ENCODE data around the gene JAZF1. TPM values are rescaled to one million over a fixed set of nuclear protein-coding genes. Genes with fewer than 3 reads are reported as not detected.

Gene JAZF1
- total and polyA plus RNA-seq, 12 donors, result 6.9 to 42.3 (median 30.0) TPM

- no peak for ATAC-seq
- 81 to 87% methylated on average over 2 of the region's 2 CpGs for WGBS, 2 donors
Measured at GRCh38 chr7:27885652-27886051, 294.9 kb downstream of the JAZF1 start.

GRCh38 chr7:27883696-27884095, 296.9 kb downstream of the JAZF1 start:
- H3K9me3 ChIP-seq, result no peaks in the 10 kb centered on the region
- H3K4me3 ChIP-seq, result no peak overlapping the region
- peak in 2 of 8 donors; percentile 25 to 45 for ATAC-seq
- peak overlapping the region in 4 of 10 donors; percentile 9 to 42 (median 38) for H3K27ac ChIP-seq
- 58 to 62% methylated on average over 4 of the region's 4 CpGs for WGBS, 2 donors
- intact Hi-C loops (cut with DNase I), result no loop called here
- H3K27me3 ChIP-seq, result no peaks in the 10 kb centered on the region
- no peak for TF ChIP-seq CTCF (IDR thresholded peaks at IDR 0.05)
- H3K36me3 ChIP-seq, result peaks cover 0 to 5% (median 0%) of the 10 kb centered on the region in 9 donors
- no peak for DNase-seq
- peaks cover 0 to 48% (median 16%) of the 10 kb centered on the region in 9 donors for H3K4me1 ChIP-seq

More at GRCh38 chr7:27885652-27886051, 294.9 kb downstream of the JAZF1 start:
- Histone ChIP-seq H3K27me3 (no peaks in the 10 kb centered on the region), H3K4me1 (peaks cover 0 to 48% (median 16%) of the 10 kb centered on the region in 9 donors), H3K9me3 (no peaks in the 10 kb centered on the region), H3K27ac (no peak overlapping the region), H3K36me3 (peaks cover 0 to 5% (median 0%) of the 10 kb centered on the region in 9 donors), H3K4me3 (no peak overlapping the region)
- TF ChIP-seq CTCF (IDR thresholded peaks at IDR 0.05), result no peak
- no peak for DNase-seq
- intact Hi-C loops (cut with DNase I), result no loop called here

GRCh38 chr7:27876756-27877155, 303.8 kb downstream of the JAZF1 start:
- ATAC-seq, result no peak
- TF ChIP-seq CTCF (IDR thresholded peaks at IDR 0.05), result no peak
- Histone ChIP-seq H3K27me3 (no peaks in the 10 kb centered on the region), H3K36me3 (no peaks in the 10 kb centered on the region), H3K9me3 (no peaks in the 10 kb centered on the region), H3K4me1 (peaks cover 2 to 39% (median 28%) of the 10 kb centered on the region in 9 donors), H3K4me3 (no peak overlapping the region), H3K27ac (no peak overlapping the region)
- DNase-seq, result no peak
- 85 to 93% methylated on average over 8 of the region's 8 CpGs for WGBS, 2 donors
- intact Hi-C loops (cut with DNase I), result no loop called here

GRCh38 chr7:27875832-27876231, 304.8 kb downstream of the JAZF1 start:
- TF ChIP-seq CTCF (IDR thresholded peaks at IDR 0.05), result no peak
- Histone ChIP-seq H3K4me1 (peaks cover 2 to 37% (median 28%) of the 10 kb centered on the region in 9 donors), H3K36me3 (no peaks in the 10 kb centered on the region), H3K4me3 (no peak overlapping the region), H3K27me3 (no peaks in the 10 kb centered on the region), H3K9me3 (no peaks in the 10 kb centered on the region), H3K27ac (no peak overlapping the region)
- intact Hi-C loops (cut with DNase I), result no loop called here
- ATAC-seq, result no peak
- no peak for DNase-seq
- WGBS, 2 donors, result 97 to 98% methylated on average over 2 of the region's 2 CpGs
